ENCODE results near the gene CREB1.

Gene CREB1

GRCh38 chr2:207619764-207620203, 90.0 kb downstream of the CREB1 start:
- no peak overlapping the region for H3K4me3 ChIP-seq (ENCODE audit: low read depth, low read length)

DNA sequence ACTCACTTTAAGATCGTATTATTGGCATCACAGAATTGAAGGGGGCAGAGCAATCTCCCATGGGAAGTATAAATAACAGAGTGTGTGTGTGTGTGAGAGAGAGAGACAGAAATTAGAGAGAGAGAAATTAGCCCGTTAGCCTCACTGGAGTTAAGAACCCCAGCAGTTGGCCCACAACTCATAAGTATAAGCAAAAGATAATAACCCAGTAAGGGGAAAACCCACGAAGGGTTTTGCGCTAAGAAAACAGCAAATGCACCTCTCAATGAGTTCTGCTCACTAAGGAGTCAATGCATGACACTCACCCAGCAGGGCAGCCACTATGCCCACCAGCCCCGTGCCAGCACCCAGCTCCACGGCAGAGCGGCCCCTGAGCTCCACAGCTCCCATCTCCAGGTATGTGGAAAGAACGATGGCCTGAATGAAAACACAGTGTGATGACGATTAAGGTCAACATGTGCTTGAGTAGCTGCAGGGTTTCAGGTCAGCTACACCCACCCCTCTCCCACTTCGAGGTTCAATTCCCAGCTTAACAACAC, 91.8 kb downstream of the CREB1 start:
- H3K4me3 ChIP-seq (ENCODE audit: low read depth, low read length) = no peak overlapping the region
- TF ChIP-seq, protein P1, sequence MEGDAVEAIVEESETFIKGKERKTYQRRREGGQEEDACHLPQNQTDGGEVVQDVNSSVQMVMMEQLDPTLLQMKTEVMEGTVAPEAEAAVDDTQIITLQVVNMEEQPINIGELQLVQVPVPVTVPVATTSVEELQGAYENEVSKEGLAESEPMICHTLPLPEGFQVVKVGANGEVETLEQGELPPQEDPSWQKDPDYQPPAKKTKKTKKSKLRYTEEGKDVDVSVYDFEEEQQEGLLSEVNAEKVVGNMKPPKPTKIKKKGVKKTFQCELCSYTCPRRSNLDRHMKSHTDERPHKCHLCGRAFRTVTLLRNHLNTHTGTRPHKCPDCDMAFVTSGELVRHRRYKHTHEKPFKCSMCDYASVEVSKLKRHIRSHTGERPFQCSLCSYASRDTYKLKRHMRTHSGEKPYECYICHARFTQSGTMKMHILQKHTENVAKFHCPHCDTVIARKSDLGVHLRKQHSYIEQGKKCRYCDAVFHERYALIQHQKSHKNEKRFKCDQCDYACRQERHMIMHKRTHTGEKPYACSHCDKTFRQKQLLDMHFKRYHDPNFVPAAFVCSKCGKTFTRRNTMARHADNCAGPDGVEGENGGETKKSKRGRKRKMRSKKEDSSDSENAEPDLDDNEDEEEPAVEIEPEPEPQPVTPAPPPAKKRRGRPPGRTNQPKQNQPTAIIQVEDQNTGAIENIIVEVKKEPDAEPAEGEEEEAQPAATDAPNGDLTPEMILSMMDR (IDR thresholded peaks at IDR 0.05; ENCODE audit: borderline replicate concordance, insufficient read depth, low read depth, low read length) = no peak

More at GRCh38 chr2:207619764-207620203, 90.0 kb downstream of the CREB1 start:
- TF ChIP-seq, protein P1 (IDR thresholded peaks at IDR 0.05; ENCODE audit: borderline replicate concordance, insufficient read depth, low read depth, low read length) = no peak

DNA sequence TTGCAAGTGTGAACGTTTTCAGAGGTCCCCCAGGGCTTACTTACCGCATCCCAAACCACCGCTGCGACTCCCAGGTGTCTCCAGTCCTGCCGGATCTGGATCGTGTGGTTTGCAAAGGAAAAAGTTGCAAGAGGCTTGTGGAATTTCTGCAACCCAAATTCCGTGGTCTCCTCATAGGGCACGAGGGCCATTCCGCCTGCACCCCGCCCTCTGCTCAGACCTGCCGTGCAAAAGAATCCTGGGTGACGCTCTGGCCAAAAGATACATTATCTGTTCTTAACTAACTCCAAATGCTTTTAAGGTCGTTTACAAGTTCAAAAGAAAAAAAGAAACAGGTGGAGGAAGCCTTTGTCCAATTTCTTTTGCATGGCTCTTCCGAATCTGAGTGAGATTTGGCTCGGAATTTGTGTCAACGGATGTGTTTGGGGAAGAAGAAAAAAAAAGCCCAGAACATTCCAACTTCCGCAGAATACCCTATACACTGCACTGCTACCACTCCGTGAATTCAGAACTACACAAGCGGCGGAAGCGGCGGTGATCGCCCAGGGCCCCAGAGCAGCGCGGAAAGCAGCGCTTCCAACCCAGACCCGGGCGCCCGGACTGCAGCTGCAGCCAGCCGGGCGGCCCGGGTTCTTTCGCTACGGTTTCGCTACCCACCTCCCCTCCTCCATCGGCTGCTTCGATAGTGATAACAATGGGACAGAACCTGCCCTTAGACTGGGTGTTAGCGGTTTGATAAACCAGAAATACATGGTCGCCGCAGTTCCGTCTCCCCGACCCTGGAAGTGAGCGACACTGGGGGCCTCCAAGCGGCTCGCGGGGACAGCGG, 94.6 kb downstream of the CREB1 start:
- TF ChIP-seq, protein P1 (IDR thresholded peaks at IDR 0.05; ENCODE audit: borderline replicate concordance, insufficient read depth, low read depth, low read length) = no peak
- H3K4me3 ChIP-seq (ENCODE audit: low read depth, low read length) = peak overlapping the region; percentile 63

GRCh38 chr2:207625014-207625907, 95.5 kb downstream of the CREB1 start, which contains the start of gene METTL21A:
TSS of gene METTL21A (minus strand) at chr2:207625394. CDS start at chr2:207624375, 1,019 bp downstream.
- TF ChIP-seq, protein P1 (IDR thresholded peaks at IDR 0.05; ENCODE audit: borderline replicate concordance, insufficient read depth, low read depth, low read length) = peak; percentile 71
- peak within 1 kb of the TSS; percentile 63 for H3K4me3 ChIP-seq (ENCODE audit: low read depth, low read length)

GRCh38 chr2:207629553-207629952, 99.8 kb downstream of the CREB1 start:
- TF ChIP-seq, protein P1 (IDR thresholded peaks at IDR 0.05; ENCODE audit: borderline replicate concordance, insufficient read depth, low read depth, low read length) = no peak
- no peak overlapping the region for H3K4me3 ChIP-seq (ENCODE audit: low read depth, low read length)

- TF ChIP-seq, protein P1 (IDR thresholded peaks at IDR 0.05; ENCODE audit: borderline replicate concordance, insufficient read depth, low read depth, low read length) = no peak
- no peak overlapping the region for H3K4me3 ChIP-seq (ENCODE audit: low read depth, low read length)
Measured at GRCh38 chr2:207630491-207630890, 100.7 kb downstream of the CREB1 start.

All from GM12875 (cell line).